GM23338 (cell line): ENCODE measurements around the gene ITGA3.

Experiments used
- ETS1 ChIP-seq: IDR thresholded peaks from 2 replicates; pipeline ENCODE4 v1.6.1; 2016; ENCODE audit warnings: antibody characterized with exemption
- EZH2 ChIP-seq: fragments of 200-600 bp; sonication (generic); IDR thresholded peaks from one replicate; pipeline ENCODE4 v1.8.0; 2017; ENCODE audit warnings: antibody characterized with exemption, mild to moderate bottlenecking, low read depth; ENCODE audit not compliant: unreplicated experiment
- EZH2phosphoT487 ChIP-seq: fragments of 200-600 bp; sonication (generic); IDR thresholded peaks from one replicate; pipeline ENCODE4 v1.8.1; 2018; ENCODE audit warnings: antibody characterized with exemption; ENCODE audit not compliant: unreplicated experiment
- JUNB ChIP-seq: IDR thresholded peaks from one replicate; pipeline ENCODE4 v1.6.1; 2016; ENCODE audit warnings: antibody characterized with exemption; ENCODE audit not compliant: unreplicated experiment
- POLR2AphosphoS5 ChIP-seq: IDR thresholded peaks from 2 replicates; pipeline ENCODE4 v1.6.1; 2016; ENCODE audit warnings: antibody characterized with exemption, low read depth
- ZNF331 ChIP-seq: fragments of 250-450 bp; sonication (Bioruptor Pico); IDR thresholded peaks from 2 replicates; pipeline ENCODE4 v1.5.0; 2020; ENCODE audit warnings: low read depth, mild to moderate bottlenecking, moderate library complexity
- TF ChIP-seq, protein P1 (sequence below), 2 experiments: fragments of 200-600 bp in 1 of 2; sonication (generic) in 1 of 2; conservative IDR thresholded peaks; 2 replicates each; pipeline versions ENCODE4 v1.5.1 to v1.6.1; 2016 to 2017; ENCODE audit warnings: antibody characterized with exemption in 2 of 2, low read depth in 2 of 2, mild to moderate bottlenecking in 2 of 2, moderate library complexity in 1 of 2
- TF ChIP-seq, protein P2 (sequence below): IDR thresholded peaks from one replicate; pipeline ENCODE4 v1.6.1; 2018; ENCODE audit warnings: antibody characterized with exemption; ENCODE audit not compliant: unreplicated experiment

DNA sequence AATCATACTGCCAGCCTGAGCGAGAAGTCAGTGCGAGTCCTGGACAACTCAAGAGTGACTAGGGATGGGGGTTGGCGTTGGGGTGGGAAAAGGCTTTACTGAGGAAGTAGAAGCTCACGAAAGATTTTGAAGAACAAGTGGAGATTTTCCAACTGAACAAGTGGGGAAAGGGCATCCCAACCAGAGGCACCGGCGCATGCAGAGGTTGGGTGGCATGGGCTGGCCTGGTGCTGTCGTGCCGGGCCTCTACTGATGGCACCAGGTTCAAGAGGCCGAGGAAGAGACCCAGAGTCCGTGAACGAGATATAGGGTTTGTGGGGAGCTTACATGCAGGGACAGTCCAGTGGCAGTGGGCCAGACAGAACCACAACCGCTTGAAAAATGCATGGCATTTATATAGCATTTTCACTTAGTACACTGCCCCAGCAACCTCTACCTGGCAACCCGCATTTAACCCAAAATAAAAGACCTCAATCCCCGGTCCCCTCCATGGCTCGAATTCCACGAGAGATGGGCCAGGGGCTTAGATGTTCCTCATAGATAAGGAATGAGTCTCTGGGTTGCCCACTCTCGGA, 7.7 kb upstream of the ITGA3 start:
- TF ChIP-seq, protein P1, sequence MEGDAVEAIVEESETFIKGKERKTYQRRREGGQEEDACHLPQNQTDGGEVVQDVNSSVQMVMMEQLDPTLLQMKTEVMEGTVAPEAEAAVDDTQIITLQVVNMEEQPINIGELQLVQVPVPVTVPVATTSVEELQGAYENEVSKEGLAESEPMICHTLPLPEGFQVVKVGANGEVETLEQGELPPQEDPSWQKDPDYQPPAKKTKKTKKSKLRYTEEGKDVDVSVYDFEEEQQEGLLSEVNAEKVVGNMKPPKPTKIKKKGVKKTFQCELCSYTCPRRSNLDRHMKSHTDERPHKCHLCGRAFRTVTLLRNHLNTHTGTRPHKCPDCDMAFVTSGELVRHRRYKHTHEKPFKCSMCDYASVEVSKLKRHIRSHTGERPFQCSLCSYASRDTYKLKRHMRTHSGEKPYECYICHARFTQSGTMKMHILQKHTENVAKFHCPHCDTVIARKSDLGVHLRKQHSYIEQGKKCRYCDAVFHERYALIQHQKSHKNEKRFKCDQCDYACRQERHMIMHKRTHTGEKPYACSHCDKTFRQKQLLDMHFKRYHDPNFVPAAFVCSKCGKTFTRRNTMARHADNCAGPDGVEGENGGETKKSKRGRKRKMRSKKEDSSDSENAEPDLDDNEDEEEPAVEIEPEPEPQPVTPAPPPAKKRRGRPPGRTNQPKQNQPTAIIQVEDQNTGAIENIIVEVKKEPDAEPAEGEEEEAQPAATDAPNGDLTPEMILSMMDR (conservative IDR thresholded peaks at IDR 0.05; ENCODE audit: low read depth in 2 of 2) = no peak
- TF ChIP-seq POLR2AphosphoS5 = no peak
- TF ChIP-seq EZH2 = no peak
- no peak for TF ChIP-seq EZH2phosphoT487
- TF ChIP-seq, protein P2, sequence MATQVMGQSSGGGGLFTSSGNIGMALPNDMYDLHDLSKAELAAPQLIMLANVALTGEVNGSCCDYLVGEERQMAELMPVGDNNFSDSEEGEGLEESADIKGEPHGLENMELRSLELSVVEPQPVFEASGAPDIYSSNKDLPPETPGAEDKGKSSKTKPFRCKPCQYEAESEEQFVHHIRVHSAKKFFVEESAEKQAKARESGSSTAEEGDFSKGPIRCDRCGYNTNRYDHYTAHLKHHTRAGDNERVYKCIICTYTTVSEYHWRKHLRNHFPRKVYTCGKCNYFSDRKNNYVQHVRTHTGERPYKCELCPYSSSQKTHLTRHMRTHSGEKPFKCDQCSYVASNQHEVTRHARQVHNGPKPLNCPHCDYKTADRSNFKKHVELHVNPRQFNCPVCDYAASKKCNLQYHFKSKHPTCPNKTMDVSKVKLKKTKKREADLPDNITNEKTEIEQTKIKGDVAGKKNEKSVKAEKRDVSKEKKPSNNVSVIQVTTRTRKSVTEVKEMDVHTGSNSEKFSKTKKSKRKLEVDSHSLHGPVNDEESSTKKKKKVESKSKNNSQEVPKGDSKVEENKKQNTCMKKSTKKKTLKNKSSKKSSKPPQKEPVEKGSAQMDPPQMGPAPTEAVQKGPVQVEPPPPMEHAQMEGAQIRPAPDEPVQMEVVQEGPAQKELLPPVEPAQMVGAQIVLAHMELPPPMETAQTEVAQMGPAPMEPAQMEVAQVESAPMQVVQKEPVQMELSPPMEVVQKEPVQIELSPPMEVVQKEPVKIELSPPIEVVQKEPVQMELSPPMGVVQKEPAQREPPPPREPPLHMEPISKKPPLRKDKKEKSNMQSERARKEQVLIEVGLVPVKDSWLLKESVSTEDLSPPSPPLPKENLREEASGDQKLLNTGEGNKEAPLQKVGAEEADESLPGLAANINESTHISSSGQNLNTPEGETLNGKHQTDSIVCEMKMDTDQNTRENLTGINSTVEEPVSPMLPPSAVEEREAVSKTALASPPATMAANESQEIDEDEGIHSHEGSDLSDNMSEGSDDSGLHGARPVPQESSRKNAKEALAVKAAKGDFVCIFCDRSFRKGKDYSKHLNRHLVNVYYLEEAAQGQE = no peak
- TF ChIP-seq JUNB = no peak
- no peak for TF ChIP-seq ETS1
- no peak for TF ChIP-seq ZNF331 (CRISPR knock-in tag)
